HEK293 (cell line): ENCODE results near the gene LRRC8E.

Experiments used
- ATF2 ChIP-seq: fragments of 450-650 bp; formaldehyde crosslinking; IDR thresholded peaks from 2 replicates; pipeline ENCODE4 v1.5.1; 2016; ENCODE audit warnings: missing biosample characterization, missing genetic modification characterization, low read depth
- BCL11A ChIP-seq: fragments of 450-650 bp; formaldehyde crosslinking; IDR thresholded peaks from 2 replicates; pipeline ENCODE4 v1.5.1; 2016; ENCODE audit warnings: low read depth, missing biosample characterization, missing genetic modification characterization
- CTCF ChIP-seq: fragments of 450-650 bp; formaldehyde crosslinking; IDR thresholded peaks from 2 replicates; pipeline ENCODE4 v1.5.1; 2016; ENCODE audit warnings: missing biosample characterization, missing genetic modification characterization
- KLF1 ChIP-seq: fragments of 450-650 bp; formaldehyde crosslinking; IDR thresholded peaks from 2 replicates; pipeline ENCODE4 v1.5.1; 2016; ENCODE audit warnings: missing biosample characterization, missing genetic modification characterization
- KLF7 ChIP-seq: fragments of 450-650 bp; formaldehyde crosslinking; IDR thresholded peaks from 2 replicates; pipeline ENCODE4 v1.5.1; 2016; ENCODE audit warnings: missing biosample characterization, missing genetic modification characterization, borderline replicate concordance
- MZF1 ChIP-seq: fragments of 450-650 bp; formaldehyde crosslinking; IDR thresholded peaks from 2 replicates; pipeline ENCODE4 v1.5.1; 2017; ENCODE audit warnings: missing biosample characterization, missing genetic modification characterization, borderline replicate concordance
- PRDM1 ChIP-seq: fragments of 450-650 bp; formaldehyde crosslinking; IDR thresholded peaks from 2 replicates; pipeline ENCODE4; 2016; ENCODE audit warnings: missing biosample characterization, missing genetic modification characterization
- PRDM4 ChIP-seq: fragments of 450-650 bp; formaldehyde crosslinking; IDR thresholded peaks from 2 replicates; pipeline ENCODE4 v1.5.1; 2017; ENCODE audit warnings: missing biosample characterization, missing genetic modification characterization
- SCRT1 ChIP-seq: fragments of 450-650 bp; formaldehyde crosslinking; IDR thresholded peaks from 2 replicates; pipeline ENCODE4 v1.5.1; 2016; ENCODE audit warnings: missing biosample characterization, missing genetic modification characterization, borderline replicate concordance
- SETDB1 ChIP-seq: IDR thresholded peaks from one replicate; pipeline ENCODE4 v1.6.1; 2017; ENCODE audit warnings: mild to moderate bottlenecking, low read length, moderate library complexity, mixed read lengths; ENCODE audit not compliant: insufficient read length
- WT1 ChIP-seq: fragments of 450-650 bp; formaldehyde crosslinking; IDR thresholded peaks from 2 replicates; pipeline ENCODE4 v1.5.1; 2016; ENCODE audit warnings: missing biosample characterization, missing genetic modification characterization
- YY1 ChIP-seq: fragments of 450-650 bp; formaldehyde crosslinking; IDR thresholded peaks from 2 replicates; pipeline ENCODE4 v1.5.1; 2018; ENCODE audit warnings: missing biosample characterization, missing genetic modification characterization
- ZNF132 ChIP-seq: fragments of 450-650 bp; formaldehyde crosslinking; IDR thresholded peaks from 2 replicates; pipeline ENCODE4 v1.5.1; 2017; ENCODE audit warnings: missing biosample characterization, missing genetic modification characterization, borderline replicate concordance
- ZNF133 ChIP-seq: fragments of 450-650 bp; formaldehyde crosslinking; IDR thresholded peaks from 2 replicates; pipeline ENCODE4 v1.5.1; 2016; ENCODE audit warnings: missing biosample characterization, missing genetic modification characterization
- ZNF146 ChIP-seq: fragments of 450-650 bp; formaldehyde crosslinking; IDR thresholded peaks from 2 replicates; pipeline ENCODE4 v1.5.1; 2016; ENCODE audit warnings: missing biosample characterization, missing genetic modification characterization
- ZNF148 ChIP-seq: fragments of 450-650 bp; formaldehyde crosslinking; IDR thresholded peaks from 2 replicates; pipeline ENCODE4 v1.5.0; 2017; ENCODE audit warnings: missing biosample characterization, missing genetic modification characterization, borderline replicate concordance
- ZNF311 ChIP-seq: fragments of 450-650 bp; formaldehyde crosslinking; IDR thresholded peaks from 2 replicates; pipeline ENCODE4 v1.5.1; 2017; ENCODE audit warnings: missing biosample characterization, missing genetic modification characterization, borderline replicate concordance
- ZNF391 ChIP-seq: fragments of 450-650 bp; formaldehyde crosslinking; IDR thresholded peaks from 2 replicates; pipeline ENCODE4 v1.5.1; 2016; ENCODE audit warnings: low read depth, missing biosample characterization, missing genetic modification characterization, borderline replicate concordance
- ZNF514 ChIP-seq: fragments of 450-650 bp; formaldehyde crosslinking; IDR thresholded peaks from 2 replicates; pipeline ENCODE4 v1.5.1; 2016; ENCODE audit warnings: missing biosample characterization, missing genetic modification characterization
- ZNF654 ChIP-seq: fragments of 450-650 bp; formaldehyde crosslinking; IDR thresholded peaks from 2 replicates; pipeline ENCODE4 v1.5.1; 2016; ENCODE audit warnings: low read depth, missing biosample characterization, missing genetic modification characterization
- ZNF707 ChIP-seq: fragments of 450-650 bp; formaldehyde crosslinking; IDR thresholded peaks from 2 replicates; pipeline ENCODE4 v1.5.1; 2016; ENCODE audit warnings: missing biosample characterization, missing genetic modification characterization
- ZNF76 ChIP-seq: fragments of 450-650 bp; formaldehyde crosslinking; IDR thresholded peaks from 2 replicates; pipeline ENCODE4; 2016; ENCODE audit warnings: low read depth, missing biosample characterization, missing genetic modification characterization, borderline replicate concordance
- ZNF768 ChIP-seq: fragments of 450-650 bp; formaldehyde crosslinking; IDR thresholded peaks from 2 replicates; pipeline ENCODE4 v1.5.1; 2018; ENCODE audit warnings: missing biosample characterization, mild to moderate bottlenecking, missing genetic modification characterization
- TF ChIP-seq, protein P1 (sequence below): fragments of 450-650 bp; formaldehyde crosslinking; conservative IDR thresholded peaks from 2 replicates; pipeline ENCODE4 v1.5.1; 2016; ENCODE audit warnings: low read depth, missing biosample characterization, missing genetic modification characterization
- TF ChIP-seq, protein P2 (sequence below): fragments of 450-650 bp; formaldehyde crosslinking; IDR thresholded peaks from 2 replicates; pipeline ENCODE4 v1.5.1; 2017; ENCODE audit warnings: missing biosample characterization, missing genetic modification characterization

The LRRC8E gene

DNA sequence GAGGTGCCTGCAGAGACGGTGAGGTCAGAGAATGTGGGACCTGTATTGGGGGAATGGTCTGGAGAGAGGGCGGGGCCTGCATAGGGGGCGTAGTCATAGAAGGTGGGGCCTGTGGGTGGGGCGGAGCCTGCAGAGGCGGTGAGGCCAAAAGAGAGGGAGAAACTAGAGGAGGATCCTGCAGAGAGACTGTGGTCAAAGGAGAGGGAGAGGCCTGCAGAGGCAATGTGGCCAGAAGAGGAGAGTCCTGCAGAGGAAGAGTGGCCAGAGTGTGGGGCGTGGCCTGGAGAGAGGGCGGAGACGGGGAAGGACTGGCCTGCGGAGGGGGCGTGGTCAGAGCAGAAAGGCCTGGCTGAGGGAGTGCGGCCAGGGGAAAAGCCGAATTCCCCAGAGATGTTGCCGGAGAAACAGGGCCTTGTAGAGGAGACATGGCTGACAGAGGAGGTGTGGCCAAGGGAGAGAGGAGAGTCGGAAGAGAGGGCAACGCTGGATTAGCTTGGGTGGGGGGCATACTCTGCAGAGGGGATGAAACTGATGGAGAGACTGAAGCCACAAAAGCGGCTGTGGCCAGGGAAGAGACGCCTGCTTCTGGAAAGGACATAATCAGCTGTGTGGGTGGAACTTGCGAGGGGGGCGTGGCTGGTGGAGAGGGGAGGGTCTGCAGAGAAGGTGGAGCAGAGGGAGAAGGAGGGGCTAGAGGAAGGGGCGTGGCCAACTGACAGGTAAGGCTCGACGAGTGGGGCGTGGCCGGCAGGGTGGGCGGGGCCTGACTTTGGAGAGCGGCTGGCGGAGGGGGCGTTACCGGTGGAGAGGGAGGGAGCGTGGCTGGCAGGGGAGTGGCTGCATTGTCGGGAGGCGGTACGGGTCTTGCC lies 16.6 kb upstream of the LRRC8E start (continued):
- TF ChIP-seq WT1 (tag by site-specific recombination) (no peak), PRDM1 (tag by site-specific recombination) (peak; percentile 83), ZNF76 (tag by site-specific recombination) (no peak), ZNF768 (tag by site-specific recombination) (no peak), MZF1 (tag by site-specific recombination) (no peak), ZNF133 (tag by site-specific recombination) (no peak), SCRT1 (tag by site-specific recombination) (no peak), KLF1 (peak; percentile 91), KLF7 (tag by site-specific recombination) (no peak; the same call in 1 of the 2 replicates), ZNF148 (no peak), ZNF391 (tag by site-specific recombination) (no peak), ZNF654 (no peak), ATF2 (tag by site-specific recombination) (no peak), ZNF146 (tag by site-specific recombination) (no peak), ZNF132 (tag by site-specific recombination) (no peak), SETDB1 (no peak), CTCF (no peak), ZNF514 (tag by site-specific recombination) (no peak), YY1 (tag by site-specific recombination) (no peak), ZNF311 (tag by site-specific recombination) (no peak), PRDM4 (no peak), ZNF707 (no peak), BCL11A (tag by site-specific recombination) (peak; percentile 42; the same call in 1 of the 2 replicates)
- TF ChIP-seq, protein P1, sequence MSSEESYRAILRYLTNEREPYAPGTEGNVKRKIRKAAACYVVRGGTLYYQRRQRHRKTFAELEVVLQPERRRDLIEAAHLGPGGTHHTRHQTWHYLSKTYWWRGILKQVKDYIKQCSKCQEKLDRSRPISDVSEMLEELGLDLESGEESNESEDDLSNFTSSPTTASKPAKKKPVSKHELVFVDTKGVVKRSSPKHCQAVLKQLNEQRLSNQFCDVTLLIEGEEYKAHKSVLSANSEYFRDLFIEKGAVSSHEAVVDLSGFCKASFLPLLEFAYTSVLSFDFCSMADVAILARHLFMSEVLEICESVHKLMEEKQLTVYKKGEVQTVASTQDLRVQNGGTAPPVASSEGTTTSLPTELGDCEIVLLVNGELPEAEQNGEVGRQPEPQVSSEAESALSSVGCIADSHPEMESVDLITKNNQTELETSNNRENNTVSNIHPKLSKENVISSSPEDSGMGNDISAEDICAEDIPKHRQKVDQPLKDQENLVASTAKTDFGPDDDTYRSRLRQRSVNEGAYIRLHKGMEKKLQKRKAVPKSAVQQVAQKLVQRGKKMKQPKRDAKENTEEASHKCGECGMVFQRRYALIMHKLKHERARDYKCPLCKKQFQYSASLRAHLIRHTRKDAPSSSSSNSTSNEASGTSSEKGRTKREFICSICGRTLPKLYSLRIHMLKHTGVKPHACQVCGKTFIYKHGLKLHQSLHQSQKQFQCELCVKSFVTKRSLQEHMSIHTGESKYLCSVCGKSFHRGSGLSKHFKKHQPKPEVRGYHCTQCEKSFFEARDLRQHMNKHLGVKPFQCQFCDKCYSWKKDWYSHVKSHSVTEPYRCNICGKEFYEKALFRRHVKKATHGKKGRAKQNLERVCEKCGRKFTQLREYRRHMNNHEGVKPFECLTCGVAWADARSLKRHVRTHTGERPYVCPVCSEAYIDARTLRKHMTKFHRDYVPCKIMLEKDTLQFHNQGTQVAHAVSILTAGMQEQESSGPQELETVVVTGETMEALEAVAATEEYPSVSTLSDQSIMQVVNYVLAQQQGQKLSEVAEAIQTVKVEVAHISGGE (tag by site-specific recombination): no peak
- TF ChIP-seq, protein P2, sequence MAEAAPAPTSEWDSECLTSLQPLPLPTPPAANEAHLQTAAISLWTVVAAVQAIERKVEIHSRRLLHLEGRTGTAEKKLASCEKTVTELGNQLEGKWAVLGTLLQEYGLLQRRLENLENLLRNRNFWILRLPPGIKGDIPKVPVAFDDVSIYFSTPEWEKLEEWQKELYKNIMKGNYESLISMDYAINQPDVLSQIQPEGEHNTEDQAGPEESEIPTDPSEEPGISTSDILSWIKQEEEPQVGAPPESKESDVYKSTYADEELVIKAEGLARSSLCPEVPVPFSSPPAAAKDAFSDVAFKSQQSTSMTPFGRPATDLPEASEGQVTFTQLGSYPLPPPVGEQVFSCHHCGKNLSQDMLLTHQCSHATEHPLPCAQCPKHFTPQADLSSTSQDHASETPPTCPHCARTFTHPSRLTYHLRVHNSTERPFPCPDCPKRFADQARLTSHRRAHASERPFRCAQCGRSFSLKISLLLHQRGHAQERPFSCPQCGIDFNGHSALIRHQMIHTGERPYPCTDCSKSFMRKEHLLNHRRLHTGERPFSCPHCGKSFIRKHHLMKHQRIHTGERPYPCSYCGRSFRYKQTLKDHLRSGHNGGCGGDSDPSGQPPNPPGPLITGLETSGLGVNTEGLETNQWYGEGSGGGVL (tag by site-specific recombination): 0 out of 2 replicates have a peak, but pooled peaks have one; percentile 18
